Pancreas (tissue), 10 donors: ENCODE measurements around the gene CFAP157. TPM values are rescaled to one million over a fixed set of nuclear protein-coding genes. Genes with fewer than 3 reads are reported as not detected.

Experiments used
- ATAC-seq, 4 donors: fragments of 200-7000 bp; cut with Tn5 transposase; one replicate each; pipeline versions ENCODE4 v1.8.0 to v1.9.1; 2020; ENCODE audit warnings: mild to moderate bottlenecking in 4 of 4, moderate library complexity in 4 of 4
- DNase-seq, 6 donors: peaks; one replicate each; pipeline ENCODE4 v3.0.0-alpha.2; 2020
- FAIRE-seq: peaks from 2 replicates; lab custom pipeline; 2012; peaks lifted over from hg19 to GRCh38; lab: Jason Lieb, UNC
- H3K27ac ChIP-seq, 4 donors: fragments of 200-600 bp; sonication (generic); 1 replicate in 3 of 4; 2 replicates in 1 of 4; pipeline versions ENCODE4 v1.5.0 to v1.8.0; 2020
- H3K27me3 ChIP-seq, 4 donors: fragments of 200-600 bp; one replicate each; pipeline ENCODE4 v1.8.0; 2021
- H3K36me3 ChIP-seq, 3 donors: fragments of 200-600 bp; sonication (generic) in 1 of 3; one replicate each; pipeline versions ENCODE4 v1.5.0 to v1.8.0; 2020 to 2021
- H3K4me1 ChIP-seq, 3 donors: fragments of 200-600 bp; one replicate each; pipeline ENCODE4 v1.8.0; 2021
- H3K4me3 ChIP-seq, 4 donors: fragments of 200-600 bp; sonication (generic) in 2 of 4; one replicate each; pipeline versions ENCODE4 v1.5.0 to v1.8.0; 2020 to 2021
- H3K9me3 ChIP-seq, 4 donors: fragments of 200-600 bp; one replicate each; pipeline ENCODE4 v1.8.0; 2021
- CTCF ChIP-seq, 4 donors: fragments of 200-600 bp; sonication (generic) in 3 of 4; IDR thresholded peaks; one replicate each; pipeline versions ENCODE4 v1.5.0 to v1.8.0; 2021; ENCODE audit warnings: antibody characterized with exemption in 4 of 4
- WGBS, 2 donors: extraction: QIAGEN DNeasy Blood & Tissue Kit; methylation state at CpG; one replicate each; pipeline ENCODE4 v1.1.7; 2013; 5-methylcytosine and 5-hydroxymethylcytosine counted together
- intact Hi-C, 3 donors: fragments of 100-400 bp; cut with DNase I; formaldehyde crosslinking; loops; one replicate each; pipeline versions ENCODE4 v1.11.1 to v1.14.2; 2022
- polyA plus RNA-seq, 2 donors: library from polyadenylated mRNA; stranded (reverse); fragments of 200-250 nt; gene quantifications; one replicate each; pipeline ENCODE4 v1.2.3, GENCODE V29; 2013
- total RNA-seq, 6 donors: library from RNA; stranded (reverse); fragmentation: NEBNext Ultra II Directional in 4 of 6; extraction: Animal tissue kit (Norgen Biotek cat#: 25700) in 4 of 6; gene quantifications; one replicate each; pipeline versions ENCODE4 v1.2.1 to v1.2.4, GENCODE V29; 2021 to 2023
- donor health status: healthy with polysubstance abuse.
- donor health status: DM: no; HTN: no; CAD: no; lungs with moderate emphysema.
- donor health status: DM: no; HTN: no; CAD: no.
- donor health status: control.
- donor health status: control.
- donor health status: Bipolar disorder and iron deficiency.
- donor health status: DM: yes; HTN: yes; CAD: no.
- donor health status: DM: no; HTN: no; CAD: no.
- donor health status: DM: no; HTN: no; CAD: no.
- donor health status: DM: yes; HTN: yes; CAD: no.

CFAP157 gene
- total and polyA plus RNA-seq, 8 donors, result 0.12 to 2.1 (median 0.23) TPM; not detected in 1

GRCh38 chr9:127708952-127709587 lies 2.3 kb downstream of the CFAP157 start:
- TF ChIP-seq CTCF (IDR thresholded peaks at IDR 0.05), result no peak
- 94 to 99% methylated on average over 8 of the region's 8 CpGs for WGBS, 2 donors
- Histone ChIP-seq H3K9me3 (no peaks in the 10 kb centered on the region), H3K27me3 (no peaks in the 10 kb centered on the region), H3K36me3 (no peaks in the 10 kb centered on the region), H3K4me1 (peaks cover 0 to 10% (median 2%) of the 10 kb centered on the region in 3 donors), H3K27ac (no peak overlapping the region), H3K4me3 (no peak overlapping the region)
- DNase-seq (peak in 1 of 6 donors; percentile 30), FAIRE-seq (no peak), ATAC-seq (no peak)
- intact Hi-C loops, result no loop called here

DNA sequence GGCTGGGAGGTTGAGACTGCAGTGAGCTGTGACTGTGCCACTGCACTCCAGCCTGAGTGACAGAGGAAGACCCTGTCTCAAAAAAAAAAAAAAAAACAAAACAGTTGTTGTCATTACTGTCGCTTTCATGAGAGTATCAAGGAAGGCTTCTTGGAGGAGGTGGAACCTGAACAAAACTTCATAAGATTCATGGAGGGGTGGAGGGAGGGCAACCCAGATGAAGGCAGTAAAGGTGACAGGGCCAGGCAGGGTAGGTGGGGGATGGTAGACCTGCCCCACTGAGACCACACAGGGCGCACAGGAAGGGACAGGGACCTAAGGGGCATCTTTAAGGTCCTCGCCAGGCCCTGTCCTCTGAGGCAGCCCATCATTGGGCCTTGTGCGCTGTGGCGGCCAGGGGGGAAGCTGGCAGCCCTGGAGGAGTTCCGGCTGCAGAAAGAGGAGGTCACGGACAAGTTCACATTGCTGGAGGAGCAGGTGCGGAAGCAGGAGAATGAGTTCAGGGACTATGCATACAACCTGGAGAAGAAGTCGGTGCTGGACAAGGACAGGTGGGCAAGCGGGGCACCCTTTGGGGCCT lies 3.5 kb downstream of the CFAP157 start:
- intact Hi-C loops, result no loop called here
- 92% methylated on average over 10 of the region's 10 CpGs for WGBS, 2 donors
- DNase-seq (peak in 1 of 6 donors; percentile 33), ATAC-seq (no peak), FAIRE-seq (no peak)
- TF ChIP-seq CTCF (IDR thresholded peaks at IDR 0.05), result no peak
- no peak overlapping the region for H3K4me3 ChIP-seq
- no peak overlapping the region for H3K27ac ChIP-seq
- H3K4me1 ChIP-seq, result peaks cover 0 to 15% (median 8%) of the 10 kb centered on the region in 3 donors
- H3K36me3 ChIP-seq, result no peaks in the 10 kb centered on the region
- H3K9me3 ChIP-seq, result no peaks in the 10 kb centered on the region
- no peaks in the 10 kb centered on the region for H3K27me3 ChIP-seq

DNA sequence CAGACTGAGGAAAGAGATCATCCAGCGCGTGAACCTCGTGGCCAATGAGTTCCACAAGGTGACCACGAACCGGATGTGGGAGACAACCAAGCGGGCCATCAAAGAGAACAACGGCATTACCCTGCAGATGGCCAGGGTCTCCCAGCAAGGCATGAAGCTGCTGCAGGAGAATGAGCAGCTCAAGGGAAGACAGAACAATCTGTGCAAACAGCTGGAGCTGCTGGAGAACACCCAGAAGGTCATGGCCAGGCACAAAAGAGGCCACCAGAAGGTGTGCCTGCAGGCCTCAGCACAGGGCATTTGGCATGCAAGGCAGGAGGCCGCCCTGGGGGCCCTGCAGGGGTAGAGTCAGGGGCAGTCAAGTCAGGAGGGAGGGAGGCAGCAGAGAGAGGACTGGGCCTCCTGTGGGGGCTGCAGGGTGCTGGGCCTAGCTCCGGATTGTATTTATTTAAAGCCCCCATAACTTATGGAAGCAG lies 4.5 kb downstream of the CFAP157 start:
- H3K36me3 ChIP-seq, result no peaks in the 10 kb centered on the region
- FAIRE-seq, result no peak
- H3K4me3 ChIP-seq, result no peak overlapping the region
- no peaks in the 10 kb centered on the region for H3K9me3 ChIP-seq
- WGBS, 2 donors, result 83 to 84% methylated on average over 9 of the region's 9 CpGs
- H3K4me1 ChIP-seq, result peaks cover 0 to 12% (median 11%) of the 10 kb centered on the region in 3 donors
- H3K27me3 ChIP-seq, result no peaks in the 10 kb centered on the region
- ATAC-seq, result no peak
- intact Hi-C loops, result no loop called here
- TF ChIP-seq CTCF (IDR thresholded peaks at IDR 0.05), result no peak
- no peak overlapping the region for H3K27ac ChIP-seq
- peak in 1 of 6 donors; percentile 52 for DNase-seq

DNA sequence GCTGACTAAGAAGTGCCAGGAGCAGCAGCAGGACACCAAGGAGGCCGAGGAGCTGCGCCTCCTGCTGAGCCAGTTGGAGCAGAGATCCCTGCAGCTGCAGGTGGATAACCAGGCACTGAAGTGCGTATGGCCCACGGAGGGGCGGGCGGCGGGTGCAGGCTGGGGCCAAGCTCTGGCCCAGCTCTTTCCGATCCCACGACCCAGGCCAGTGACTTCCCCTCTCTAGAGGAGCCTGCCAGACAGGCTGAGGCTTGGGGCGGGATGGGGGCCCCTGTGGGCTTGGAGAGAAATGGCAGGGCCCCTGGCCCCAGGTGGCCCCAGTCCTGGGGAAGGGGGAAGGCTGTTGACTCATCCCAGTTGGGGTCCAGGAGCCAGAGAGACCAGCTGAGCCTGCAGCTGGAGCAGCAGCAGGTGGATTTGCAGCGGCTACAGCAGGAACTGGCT lies 5.1 kb downstream of the CFAP157 start:
- H3K27ac ChIP-seq, result no peak overlapping the region
- 92 to 93% methylated on average over 6 to 11 of the region's 11 CpGs for WGBS, 2 donors
- peaks cover 0 to 14% (median 13%) of the 10 kb centered on the region in 3 donors for H3K4me1 ChIP-seq
- no peaks in the 10 kb centered on the region for H3K36me3 ChIP-seq
- no peak overlapping the region for H3K4me3 ChIP-seq
- H3K9me3 ChIP-seq, result no peaks in the 10 kb centered on the region
- FAIRE-seq, result no peak
- TF ChIP-seq CTCF (IDR thresholded peaks at IDR 0.05), result no peak
- DNase-seq, result peak in 1 of 6 donors; percentile 66
- H3K27me3 ChIP-seq, result no peaks in the 10 kb centered on the region
- ATAC-seq, result no peak
- intact Hi-C loops, result no loop called here

GRCh38 chr9:127712371-127712770 lies 5.6 kb downstream of the CFAP157 start:
- FAIRE-seq (no peak), ATAC-seq (no peak), DNase-seq (no peak)
- peaks cover 0 to 14% (median 9%) of the 10 kb centered on the region in 3 donors for H3K4me1 ChIP-seq
- no peaks in the 10 kb centered on the region for H3K9me3 ChIP-seq
- H3K4me3 ChIP-seq, result no peak overlapping the region
- no peaks in the 10 kb centered on the region for H3K36me3 ChIP-seq
- no peak overlapping the region for H3K27ac ChIP-seq
- intact Hi-C loops, result no loop called here
- WGBS, 2 donors, result 88 to 92% methylated on average over 11 of the region's 11 CpGs
- H3K27me3 ChIP-seq, result no peaks in the 10 kb centered on the region
- no peak for TF ChIP-seq CTCF (IDR thresholded peaks at IDR 0.05)
